ENCODE results near the gene TNRC18.
"Not testable (repeated sequence)": the region's sequence is repeated elsewhere in the genome, so short reads cannot be mapped to it uniquely, and the experiment has no call there.

The TNRC18 gene

GRCh38 chr7:5374464-5374863 lies 49.2 kb downstream of the TNRC18 start:
- no peak for DNase-seq

- no peak for DNase-seq
Observed at GRCh38 chr7:5373300-5373699, 50.3 kb downstream of the TNRC18 start.

GRCh38 chr7:5370454-5371353 lies 52.9 kb downstream of the TNRC18 start:
- no peak for DNase-seq

- no peak for DNase-seq
Observed at GRCh38 chr7:5367661-5368060, 56.0 kb downstream of the TNRC18 start.

GRCh38 chr7:5365976-5366625 lies 57.5 kb downstream of the TNRC18 start:
- peak; percentile 31 for DNase-seq

GRCh38 chr7:5363729-5364128 lies 59.9 kb downstream of the TNRC18 start:
- DNase-seq = no peak

GRCh38 chr7:5362466-5362865 lies 61.2 kb downstream of the TNRC18 start:
- DNase-seq = no peak

GRCh38 chr7:5361446-5362127 lies 62.0 kb downstream of the TNRC18 start:
- no peak for DNase-seq

- no peak for DNase-seq
Observed at GRCh38 chr7:5360971-5361370, 62.7 kb downstream of the TNRC18 start.

GRCh38 chr7:5360451-5360850 lies 63.2 kb downstream of the TNRC18 start:
- no peak for DNase-seq

GRCh38 chr7:5360021-5360420 lies 63.6 kb downstream of the TNRC18 start:
- not testable (repeated sequence) for DNase-seq

GRCh38 chr7:5359344-5359743 lies 64.3 kb downstream of the TNRC18 start:
- DNase-seq = no peak

- no peak for DNase-seq
Observed at GRCh38 chr7:5357951-5358350, 65.7 kb downstream of the TNRC18 start.

GRCh38 chr7:5356751-5357119 lies 66.9 kb downstream of the TNRC18 start:
- DNase-seq = no peak

- DNase-seq = no peak
Observed at GRCh38 chr7:5354460-5355232, 69.0 kb downstream of the TNRC18 start.

GRCh38 chr7:5352440-5353010 lies 71.1 kb downstream of the TNRC18 start:
- DNase-seq = no peak

- DNase-seq = no peak
Observed at GRCh38 chr7:5351507-5352265, 71.9 kb downstream of the TNRC18 start.

GRCh38 chr7:5350600-5351385 lies 72.8 kb downstream of the TNRC18 start:
- DNase-seq = no peak

- no peak for DNase-seq
Observed at GRCh38 chr7:5350174-5350463, 73.5 kb downstream of the TNRC18 start.

- no peak for DNase-seq
Observed at GRCh38 chr7:5349437-5350173, 74.0 kb downstream of the TNRC18 start.

- no peak for DNase-seq
Observed at GRCh38 chr7:5349005-5349380, 74.6 kb downstream of the TNRC18 start.

All from SHP77 treated with DMSO at 0.1 percent for 48 hours (cell line).